ENCODE results near the gene TAL1. TPM values are rescaled to one million over a fixed set of nuclear protein-coding genes. Genes with fewer than 3 reads are reported as not detected.
A peak's percentile ranks its signal among the peaks of the same experiment; 100 is the strongest.

The TAL1 gene
- total and polyA plus RNA-seq, 2 of the 13 experiments (the other 11 are each of a cell fraction or from before 2014, with no cell fraction given): 0.05 TPM; not detected in 1

- peak; percentile 78 for TF ChIP-seq ZBTB43 (CRISPR knock-in tag; conservative IDR thresholded peaks at IDR 0.05)
- peak; percentile 49; the same call in 1 of the 2 replicates for TF ChIP-seq GATA4 (IDR thresholded peaks at IDR 0.05; ENCODE audit: borderline replicate concordance, low read depth)
- 0 out of 2 replicates have a peak, but pooled peaks have one; percentile 60 for TF ChIP-seq MED13 (CRISPR knock-in tag; IDR thresholded peaks at IDR 0.05)
- no peak for TF ChIP-seq ISX (CRISPR knock-in tag; conservative IDR thresholded peaks at IDR 0.05)
- no peak for TF ChIP-seq ZNF224 (CRISPR knock-in tag; IDR thresholded peaks at IDR 0.05)
- TF ChIP-seq HNRNPLL (IDR thresholded peaks at IDR 0.05; ENCODE audit: low read depth, low read length, poor library complexity, severe bottlenecking): no peak
- TF ChIP-seq TFE3 (CRISPR knock-in tag; IDR thresholded peaks at IDR 0.05): peak; percentile 92
- TF ChIP-seq ZNF569 (CRISPR knock-in tag; IDR thresholded peaks at IDR 0.05; ENCODE audit: borderline replicate concordance): 0 out of 2 replicates have a peak, but pooled peaks have one; percentile 11
- TF ChIP-seq SCMH1 (CRISPR knock-in tag; IDR thresholded peaks at IDR 0.05; ENCODE audit: borderline replicate concordance): no peak
- no peak; the same call in 1 of the 2 replicates for TF ChIP-seq ZNF619 (CRISPR knock-in tag; IDR thresholded peaks at IDR 0.05)
- no peak for TF ChIP-seq TIGD3 (CRISPR knock-in tag; IDR thresholded peaks at IDR 0.05; ENCODE audit: borderline replicate concordance)
- peak; percentile 54; the same call in 1 of the 2 replicates for TF ChIP-seq KDM4B (CRISPR knock-in tag; IDR thresholded peaks at IDR 0.05)
- peak; percentile 38 for TF ChIP-seq ZFY (CRISPR knock-in tag; IDR thresholded peaks at IDR 0.05)
- TF ChIP-seq NPAS2 (CRISPR knock-in tag; IDR thresholded peaks at IDR 0.05; ENCODE audit: borderline replicate concordance): no peak
- TF ChIP-seq RBFOX2 (IDR thresholded peaks at IDR 0.05; ENCODE audit: low read depth, low read length): no peak
- no peak for TF ChIP-seq TBX3 (IDR thresholded peaks at IDR 0.05; ENCODE audit: borderline replicate concordance)
- no peak for TF ChIP-seq ZNF749 (CRISPR knock-in tag; IDR thresholded peaks at IDR 0.05; ENCODE audit: borderline replicate concordance)
- TF ChIP-seq NFYC (CRISPR knock-in tag; IDR thresholded peaks at IDR 0.05): 0 out of 2 replicates have a peak, but pooled peaks have one; percentile 21
- peak; percentile 64 for TF ChIP-seq MED8 (CRISPR knock-in tag; IDR thresholded peaks at IDR 0.05; ENCODE audit: insufficient replicate concordance)
- peak; percentile 74; the same call in 1 of the 2 replicates for TF ChIP-seq ZNF891 (CRISPR knock-in tag; IDR thresholded peaks at IDR 0.05)
- peak; percentile 43 for TF ChIP-seq ZNF18 (CRISPR knock-in tag; IDR thresholded peaks at IDR 0.05; ENCODE audit: insufficient replicate concordance)
- 0 out of 2 replicates have a peak, but pooled peaks have one; percentile 46 for TF ChIP-seq ZBTB7A (CRISPR knock-in tag; IDR thresholded peaks at IDR 0.05)
These were observed 39.3 kb downstream of the TAL1 start (continued) for GRCh38 chr1:47192458-47193384.
